GM21390 (cell line): ENCODE measurements around the gene IL1RAPL2.

Experiments
- ATAC-seq: cut with Tn5 transposase; IDR thresholded peaks from one replicate; pipeline ENCODE4 v1.9.1; 2021; ENCODE audit not compliant: unreplicated experiment

Gene IL1RAPL2

GRCh38 chrX:105260291-105261043, 694.5 kb downstream of the IL1RAPL2 start:
- no peak for ATAC-seq

GRCh38 chrX:105263171-105263570, 697.2 kb downstream of the IL1RAPL2 start:
- ATAC-seq = no peak

- no peak for ATAC-seq
These were observed 697.8 kb downstream of the IL1RAPL2 start for GRCh38 chrX:105263801-105264200.

- no peak for ATAC-seq
These were observed 699.1 kb downstream of the IL1RAPL2 start for GRCh38 chrX:105265093-105265492.

- no peak for ATAC-seq
These were observed 700.5 kb downstream of the IL1RAPL2 start for GRCh38 chrX:105266456-105266855.

GRCh38 chrX:105267167-105267566, 701.2 kb downstream of the IL1RAPL2 start:
- ATAC-seq = no peak

- no peak for ATAC-seq
These were observed 703.4 kb downstream of the IL1RAPL2 start for GRCh38 chrX:105269386-105269785.

- ATAC-seq = no peak
These were observed 707.3 kb downstream of the IL1RAPL2 start for GRCh38 chrX:105273326-105273725.

- ATAC-seq = no peak
These were observed 708.1 kb downstream of the IL1RAPL2 start for GRCh38 chrX:105274091-105274490.

- ATAC-seq = no peak
These were observed 711.1 kb downstream of the IL1RAPL2 start for GRCh38 chrX:105277132-105277531.

- no peak for ATAC-seq
These were observed 716.1 kb downstream of the IL1RAPL2 start for GRCh38 chrX:105282077-105282476.

GRCh38 chrX:105297041-105297440, 731.0 kb downstream of the IL1RAPL2 start:
- no peak for ATAC-seq

GRCh38 chrX:105299286-105299685, 733.3 kb downstream of the IL1RAPL2 start:
- ATAC-seq = no peak

- ATAC-seq = no peak
These were observed 736.2 kb downstream of the IL1RAPL2 start for GRCh38 chrX:105302246-105302645.

GRCh38 chrX:105307762-105308161, 741.8 kb downstream of the IL1RAPL2 start:
- ATAC-seq = no peak

GRCh38 chrX:105313596-105313995, 747.6 kb downstream of the IL1RAPL2 start:
- ATAC-seq = no peak

- no peak for ATAC-seq
These were observed 748.5 kb downstream of the IL1RAPL2 start for GRCh38 chrX:105314458-105314857.

- no peak for ATAC-seq
These were observed 749.2 kb downstream of the IL1RAPL2 start for GRCh38 chrX:105315248-105315647.

GRCh38 chrX:105317117-105317516, 751.1 kb downstream of the IL1RAPL2 start:
- ATAC-seq = no peak

GRCh38 chrX:105323928-105324327, 757.9 kb downstream of the IL1RAPL2 start:
- no peak for ATAC-seq

GRCh38 chrX:105328773-105329172, 762.8 kb downstream of the IL1RAPL2 start:
- no peak for ATAC-seq

- ATAC-seq = no peak
These were observed 765.2 kb downstream of the IL1RAPL2 start for GRCh38 chrX:105331244-105331643.

- no peak for ATAC-seq
These were observed 781.4 kb downstream of the IL1RAPL2 start for GRCh38 chrX:105347373-105347772.
